Ascending aorta (tissue), 2 donors: Measurements from ENCODE around the gene IRGQ. TPM values are rescaled to one million over a fixed set of nuclear protein-coding genes. Genes with fewer than 3 reads are reported as not detected.

Experiments used
- DNase-seq, 2 donors: peaks; one replicate each; pipeline ENCODE4 v3.0.0-alpha.2; 2019; ENCODE audit warnings: low spot score in 2 of 2
- H3K27ac ChIP-seq, 2 donors: fragments of 200-600 bp; sonication (generic); one replicate each; pipeline ENCODE4 v1.5.1; 2016 to 2017; ENCODE audit warnings: mild to moderate bottlenecking in 1 of 2
- H3K27me3 ChIP-seq: fragments of 200-600 bp; sonication (generic); one replicate; pipeline ENCODE4 v1.5.1; 2017
- H3K36me3 ChIP-seq, 2 donors: fragments of 200-600 bp; sonication (generic); one replicate each; pipeline ENCODE4 v1.5.1; 2016
- H3K4me1 ChIP-seq, 2 donors: fragments of 200-600 bp; sonication (generic); one replicate each; pipeline ENCODE4 v1.5.1; 2016 to 2017; ENCODE audit warnings: mild to moderate bottlenecking in 1 of 2
- H3K4me3 ChIP-seq, 2 donors: fragments of 200-600 bp; sonication (generic); one replicate each; pipeline ENCODE4 v1.5.1; 2016 to 2017; ENCODE audit warnings: mild to moderate bottlenecking in 1 of 2
- H3K9me3 ChIP-seq, 2 donors: fragments of 200-600 bp; sonication (generic); one replicate each; pipeline ENCODE4 v1.5.1; 2016
- CTCF ChIP-seq, 3 experiments: fragments of 200-600 bp in 2 of 3; fragments of 450-650 bp in 1 of 3; sonication (generic) in 2 of 3; IDR thresholded peaks; one replicate each; pipeline ENCODE4 v1.5.1; 2016 to 2019; ENCODE audit warnings: antibody characterized with exemption in 3 of 3, mild to moderate bottlenecking in 1 of 3, moderate library complexity in 1 of 3
- intact Hi-C: fragments of 100-400 bp; cut with DNase I; formaldehyde crosslinking; loops from one replicate; pipeline ENCODE4 v1.15.1; 2023
- total RNA-seq: library from RNA; depleted of rRNA; stranded (reverse); fragments of >200 nt; gene quantifications from one replicate; pipeline ENCODE4 v1.1.0, GENCODE V29; 2016

IRGQ gene
- total RNA-seq, 1 donor from 2014 or later: 17.2 TPM

- Histone ChIP-seq H3K4me1 (peaks cover 0 to 7% of the 10 kb centered on the region in 2 donors), H3K4me3 (no peak overlapping the region), H3K36me3 (no peaks in the 10 kb centered on the region), H3K27ac (no peak overlapping the region), H3K27me3 (no peaks in the 10 kb centered on the region), H3K9me3 (no peaks in the 10 kb centered on the region)
- no peak for DNase-seq
- intact Hi-C loops: no loop called here
- TF ChIP-seq CTCF (IDR thresholded peaks at IDR 0.05): no peak
Measured at GRCh38 chr19:43622956-43623355, 27.0 kb upstream of the IRGQ start.

- Histone ChIP-seq H3K4me1 (peaks cover 0 to 7% of the 10 kb centered on the region in 2 donors), H3K27ac (no peak overlapping the region), H3K4me3 (no peak overlapping the region), H3K9me3 (no peaks in the 10 kb centered on the region), H3K27me3 (no peaks in the 10 kb centered on the region), H3K36me3 (no peaks in the 10 kb centered on the region)
- no peak for DNase-seq
- intact Hi-C loops: no loop called here
- no peak for TF ChIP-seq CTCF (IDR thresholded peaks at IDR 0.05)
Measured at GRCh38 chr19:43622070-43622469, 26.1 kb upstream of the IRGQ start.

- intact Hi-C loops: loop anchor here (2.0 kb wide), 1 partner anchor 44 kb away; no protein-coding TSS in a partner anchor
- Histone ChIP-seq H3K27me3 (no peaks in the 10 kb centered on the region), H3K4me3 (peak overlapping the region; percentile 69 to 75), H3K4me1 (peaks cover 0 to 7% of the 10 kb centered on the region in 2 donors), H3K27ac (peak overlapping the region; percentile 87 to 89), H3K9me3 (no peaks in the 10 kb centered on the region), H3K36me3 (no peaks in the 10 kb centered on the region)
- no peak for TF ChIP-seq CTCF (IDR thresholded peaks at IDR 0.05)
- no peak for DNase-seq
Measured at GRCh38 chr19:43620061-43621001, 24.4 kb upstream of the IRGQ start.

- intact Hi-C loops: loop anchor here (1.0 to 2.0 kb wide), 3 partner anchors 23 to 49 kb away; partner anchors contain the start of genes IRGQ and ZNF576
- DNase-seq: peak; percentile 50 to 92
- H3K36me3 ChIP-seq: no peaks in the 10 kb centered on the region
- peak within 1 kb of the TSS; percentile 87 to 89 for H3K27ac ChIP-seq
- peak within 1 kb of the TSS; percentile 69 to 75 for H3K4me3 ChIP-seq
- no peaks in the 10 kb centered on the region for H3K9me3 ChIP-seq
- no peaks in the 10 kb centered on the region for H3K27me3 ChIP-seq
- H3K4me1 ChIP-seq: peaks cover 0 to 7% of the 10 kb centered on the region in 2 donors
- TF ChIP-seq CTCF (IDR thresholded peaks at IDR 0.05): no peak
Measured at GRCh38 chr19:43619262-43620060, 23.5 kb upstream of the IRGQ start, which contains the start of gene ZNF428. Gene ZNF428, minus strand, starts transcription at chr19:43619629. Its CDS starts 5,325 bp downstream, at chr19:43614304.

GRCh38 chr19:43618921-43619261, 23.0 kb upstream of the IRGQ start:
- Histone ChIP-seq H3K36me3 (peaks cover 0 to 1% of the 10 kb centered on the region in 2 donors), H3K9me3 (no peaks in the 10 kb centered on the region), H3K4me3 (peak overlapping the region; percentile 69 to 75), H3K27ac (peak overlapping the region; percentile 87 to 89), H3K27me3 (no peaks in the 10 kb centered on the region), H3K4me1 (peaks cover 0 to 7% of the 10 kb centered on the region in 2 donors)
- no peak for TF ChIP-seq CTCF (IDR thresholded peaks at IDR 0.05)
- no peak for DNase-seq
- intact Hi-C loops: loop anchor here (1.0 kb wide), 2 partner anchors 23 to 49 kb away; partner anchors contain the start of genes IRGQ and ZNF576
